ENCODE measurements around the gene NFIC.

DNA sequence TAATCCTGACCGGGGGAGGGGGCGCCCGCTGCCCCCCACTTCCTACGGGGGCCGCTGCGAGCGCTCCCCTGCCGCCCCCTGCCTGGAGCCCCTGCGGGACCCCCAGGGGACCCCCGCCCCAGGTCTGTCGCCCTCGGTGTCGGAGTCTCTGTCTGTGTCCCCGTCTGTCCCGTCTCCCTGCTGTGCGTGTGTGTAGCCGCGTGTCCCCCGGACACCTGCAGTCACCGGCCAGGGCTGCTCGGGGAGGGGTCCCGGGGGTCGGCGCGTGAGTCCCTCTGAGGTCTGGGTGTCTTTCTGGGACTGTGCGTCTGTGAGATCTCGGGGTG lies 7.7 kb upstream of the NFIC start:
- TF ChIP-seq, protein P1, sequence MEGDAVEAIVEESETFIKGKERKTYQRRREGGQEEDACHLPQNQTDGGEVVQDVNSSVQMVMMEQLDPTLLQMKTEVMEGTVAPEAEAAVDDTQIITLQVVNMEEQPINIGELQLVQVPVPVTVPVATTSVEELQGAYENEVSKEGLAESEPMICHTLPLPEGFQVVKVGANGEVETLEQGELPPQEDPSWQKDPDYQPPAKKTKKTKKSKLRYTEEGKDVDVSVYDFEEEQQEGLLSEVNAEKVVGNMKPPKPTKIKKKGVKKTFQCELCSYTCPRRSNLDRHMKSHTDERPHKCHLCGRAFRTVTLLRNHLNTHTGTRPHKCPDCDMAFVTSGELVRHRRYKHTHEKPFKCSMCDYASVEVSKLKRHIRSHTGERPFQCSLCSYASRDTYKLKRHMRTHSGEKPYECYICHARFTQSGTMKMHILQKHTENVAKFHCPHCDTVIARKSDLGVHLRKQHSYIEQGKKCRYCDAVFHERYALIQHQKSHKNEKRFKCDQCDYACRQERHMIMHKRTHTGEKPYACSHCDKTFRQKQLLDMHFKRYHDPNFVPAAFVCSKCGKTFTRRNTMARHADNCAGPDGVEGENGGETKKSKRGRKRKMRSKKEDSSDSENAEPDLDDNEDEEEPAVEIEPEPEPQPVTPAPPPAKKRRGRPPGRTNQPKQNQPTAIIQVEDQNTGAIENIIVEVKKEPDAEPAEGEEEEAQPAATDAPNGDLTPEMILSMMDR (IDR thresholded peaks at IDR 0.05): no peak
- TF ChIP-seq POLR2A (IDR thresholded peaks at IDR 0.05): no peak

Data from Peyer's patch (tissue), 4 donors.